Endothelial cell of umbilical vein (primary cell): ENCODE results near the gene MEF2D. TPM values are rescaled to one million over a fixed set of nuclear protein-coding genes. Genes with fewer than 3 reads are reported as not detected.

ENCODE experiments used
- BruUV-seq: library from RNA; stranded (reverse); fragments of 400-500 nt; replicated peaks from 2 replicates; lab custom pipeline; 2021; lab: Mats Ljungman, UMichigan
- CTCF ChIA-PET: fragments of 300-600, 350-600 bp; sonication (Branson Sonifier 250); formaldehyde crosslinking; loops from one replicate; lab custom pipeline; 2021; ENCODE audit warnings: antibody characterized with exemption, inconsistent platforms; lab: Charles Lee
- POLR2A ChIA-PET: fragments of 300-600, 350-600 bp; sonication (Branson Sonifier 250); formaldehyde crosslinking; loops from one replicate; lab custom pipeline; 2021; ENCODE audit warnings: antibody characterized with exemption, inconsistent platforms; lab: Charles Lee
- DNase-seq: peaks from one replicate; pipeline ENCODE4 v3.0.0-alpha.2; 2011; ENCODE audit warnings: low read depth, low spot score
- FAIRE-seq: peaks from 2 replicates; lab custom pipeline; 2011; peaks lifted over from hg19 to GRCh38; lab: Jason Lieb, UNC
- H2AFZ ChIP-seq: 2 replicates; pipeline ENCODE4 v1.6.0; 2012; ENCODE audit warnings: low read depth, low read length, control low read depth, inconsistent platforms
- H3K27ac ChIP-seq: 2 replicates; pipeline ENCODE4 v1.5.1; 2011; ENCODE audit warnings: low read depth, mild to moderate bottlenecking, control low read depth, low read length, moderate library complexity; ENCODE audit not compliant: insufficient read depth
- H3K27me3 ChIP-seq, 2 experiments: 2 replicates each; pipeline versions ENCODE4 v1.6.0 to v1.6.1; 2011; ENCODE audit warnings: low read length in 2 of 2, mixed read lengths in 1 of 2; ENCODE audit not compliant: control insufficient read depth in 2 of 2, insufficient read depth in 2 of 2
- H3K36me3 ChIP-seq, 2 experiments: 2 replicates in 1 of 2; 3 replicates in 1 of 2; pipeline ENCODE4 v1.5.1; 2011; ENCODE audit warnings: low read length in 2 of 2, mild to moderate bottlenecking in 1 of 2, moderate library complexity in 1 of 2; ENCODE audit not compliant: control insufficient read depth in 2 of 2, insufficient read depth in 2 of 2; ENCODE audit errors: extremely low read depth in 1 of 2
- H3K4me1 ChIP-seq: 3 replicates; pipeline ENCODE4 v1.5.1; 2011; ENCODE audit warnings: mild to moderate bottlenecking, low read length; ENCODE audit not compliant: control insufficient read depth, insufficient read depth; ENCODE audit errors: extremely low read depth
- H3K4me2 ChIP-seq: 2 replicates; pipeline ENCODE4 v1.6.1; 2011; ENCODE audit warnings: low read length, control low read depth, mixed read lengths; ENCODE audit not compliant: insufficient read depth
- H3K4me3 ChIP-seq, 3 experiments: fragments of 200-600 bp in 1 of 3; sonication (generic), shearing (Covaris generic) in 1 of 3; replicated peaks in 1 of 3; 2 replicates each; pipeline ENCODE4 v1.5.1; 2011 to 2016; ENCODE audit warnings: control low read depth in 3 of 3, low read length in 3 of 3, mild to moderate bottlenecking in 2 of 3, inconsistent platforms in 1 of 3, low read depth in 1 of 3, moderate library complexity in 1 of 3; ENCODE audit not compliant: insufficient read depth in 1 of 3
- H3K79me2 ChIP-seq: 2 replicates; pipeline ENCODE4 v1.6.0; 2012; ENCODE audit warnings: low read length, inconsistent platforms; ENCODE audit not compliant: control insufficient read depth, insufficient read depth
- H3K9ac ChIP-seq: replicated peaks from 2 replicates; pipeline ENCODE3; 2011; ENCODE audit warnings: low read length, control low read depth; ENCODE audit not compliant: insufficient read depth; ENCODE audit errors: extremely low read depth
- H3K9me1 ChIP-seq: replicated peaks from 3 replicates; pipeline ENCODE4 v1.6.0; 2011; ENCODE audit warnings: mild to moderate bottlenecking, low read length; ENCODE audit not compliant: control insufficient read depth, insufficient read depth; ENCODE audit errors: extremely low read depth
- H3K9me3 ChIP-seq: replicated peaks from 2 replicates; pipeline ENCODE4 v1.5.1; 2012; ENCODE audit warnings: low read length, inconsistent platforms; ENCODE audit not compliant: control insufficient read depth, insufficient read depth
- H4K20me1 ChIP-seq: replicated peaks from 2 replicates; pipeline ENCODE3; 2011; ENCODE audit warnings: mild to moderate bottlenecking, low read length; ENCODE audit not compliant: control insufficient read depth, insufficient read depth; ENCODE audit errors: extremely low read depth
- CTCF ChIP-seq, 2 donors: IDR thresholded peaks; 1 replicate in 1 of 2; 2 replicates in 1 of 2; pipeline ENCODE4 v1.5.1; 2011; ENCODE audit warnings: low read length in 2 of 2, mild to moderate bottlenecking in 2 of 2, moderate library complexity in 2 of 2, control low read depth in 1 of 2, inconsistent platforms in 1 of 2, low read depth in 1 of 2; ENCODE audit not compliant: insufficient read depth in 1 of 2; ENCODE audit errors: extremely low read depth in 1 of 2
- FOS ChIP-seq: IDR thresholded peaks from 2 replicates; pipeline ENCODE4 v1.6.1; 2011; ENCODE audit warnings: mild to moderate bottlenecking, low read length, moderate library complexity, borderline replicate concordance; ENCODE audit not compliant: insufficient read depth
- GATA2 ChIP-seq: IDR thresholded peaks from 2 replicates; pipeline ENCODE4 v1.7.0; 2011; ENCODE audit warnings: low read depth, mild to moderate bottlenecking, moderate library complexity, mixed read lengths, low read length; ENCODE audit not compliant: insufficient read length, insufficient read depth
- JUN ChIP-seq: IDR thresholded peaks from 2 replicates; pipeline ENCODE4 v1.6.1; 2011; ENCODE audit warnings: borderline replicate concordance, low read depth; ENCODE audit not compliant: insufficient read length, insufficient read depth
- MAX ChIP-seq: IDR thresholded peaks from 2 replicates; pipeline ENCODE4 v1.6.1; 2011; ENCODE audit not compliant: insufficient read depth, insufficient read length
- MYC ChIP-seq: IDR thresholded peaks from one replicate; pipeline ENCODE4 v1.6.1; 2011; ENCODE audit warnings: mild to moderate bottlenecking, low read depth, low read length
- POLR2A ChIP-seq: IDR thresholded peaks from 2 replicates; pipeline ENCODE4 v1.6.1; 2012; ENCODE audit warnings: low read depth, mild to moderate bottlenecking, control low read depth, low read length
- POLR2AphosphoS5 ChIP-seq: IDR thresholded peaks from 2 replicates; pipeline ENCODE4 v1.6.1; 2012; ENCODE audit warnings: low read depth, mild to moderate bottlenecking, control low read depth, low read length, moderate library complexity; ENCODE audit not compliant: insufficient read depth
- dilution Hi-C: fragments of 300-500 bp; cut with MboI; formaldehyde crosslinking; loops from one replicate; pipeline ENCODE4 v1.15.0; 2019; ENCODE audit warnings: low sequenced_read_pairs; ENCODE audit not compliant: extremely low pct_ligation_motif_present
- intact Hi-C: fragments of 100-400 bp; cut with micrococcal nuclease; formaldehyde crosslinking; loops from one replicate; pipeline ENCODE4 v1.10.0; 2022
- polyA plus RNA-seq, 4 experiments: library from polyadenylated mRNA; depleted of rRNA in 3 of 4; stranded (reverse) in 3 of 4; unstranded in 1 of 4; fragments of >200 nt; gene quantifications; 2 replicates each; pipeline versions ENCODE4 v1.2.1 to v1.2.3, GENCODE V29; 2011 to 2012; ENCODE audit warnings: missing spikeins in 1 of 4
- total RNA-seq: library from RNA; stranded (reverse); gene quantifications from 2 replicates; pipeline ENCODE4 v1.2.3, GENCODE V29; 2021

MEF2D gene
- total and polyA plus RNA-seq, 2 donors (not counting 3 experiments of a cell fraction or from before 2014, with no cell fraction given) = 45.4 to 52.2 TPM

- Histone ChIP-seq H3K27ac (peak overlapping the region; percentile 10), H2AFZ (no peak overlapping the region), H3K4me2 (peak overlapping the region; percentile 18), H3K36me3 (peaks cover 0 to 7% of the 10 kb centered on the region in 2 experiments), H4K20me1 (no peaks in the 10 kb centered on the region), H3K9me1 (no peaks in the 10 kb centered on the region), H3K27me3 (no peaks in the 10 kb centered on the region), H3K9ac (no peak overlapping the region), H3K79me2 (peaks cover 94% of the 10 kb centered on the region), H3K4me1 (peaks cover 21% of the 10 kb centered on the region), H3K4me3 (no peak overlapping the region), H3K9me3 (no peaks in the 10 kb centered on the region)
- dilution Hi-C loops = no loop called here
- TF ChIP-seq CTCF (IDR thresholded peaks at IDR 0.05; ENCODE audit: extremely low read depth in 1 of 2, insufficient read depth in 1 of 2, low read depth in 1 of 2, low read length in 2 of 2) (peak in 1 of 2 donors; percentile 3), GATA2 (no peak), POLR2AphosphoS5 (no peak)
- CTCF ChIA-PET = interaction anchor here (0.7 to 9.6 kb wide), 13 partner anchors 8 to 134 kb away, joined by 3 to 119 read pairs (median 4); partner anchors contain the start of genes GPATCH4 and NAXE
- no TSS peak for BruUV-seq
- POLR2A ChIA-PET = interaction anchor here (1.0 to 1.5 kb wide), 3 partner anchors 10 to 14 kb away, joined by 5 to 9 read pairs (median 6); partner anchors contain the start of gene MEF2D
- DNase-seq (no peak), FAIRE-seq (peak; percentile 88)
- intact Hi-C loops = loop anchor here (1.0 kb wide), 1 partner anchor 8 kb away; no protein-coding TSS in a partner anchor
Observed at GRCh38 chr1:156490401-156491032, 10.1 kb downstream of the MEF2D start.

GRCh38 chr1:156489935-156490293, 10.7 kb downstream of the MEF2D start:
- Histone ChIP-seq H3K36me3 (peaks cover 0 to 7% of the 10 kb centered on the region in 2 experiments), H3K27me3 (no peaks in the 10 kb centered on the region), H3K9me3 (no peaks in the 10 kb centered on the region), H3K79me2 (peaks cover 94% of the 10 kb centered on the region), H3K4me2 (no peak overlapping the region), H3K9ac (no peak overlapping the region), H3K4me1 (peaks cover 21% of the 10 kb centered on the region), H4K20me1 (no peaks in the 10 kb centered on the region), H3K27ac (peak overlapping the region; percentile 8), H3K9me1 (no peaks in the 10 kb centered on the region), H2AFZ (no peak overlapping the region), H3K4me3 (no peak overlapping the region)
- dilution Hi-C loops = no loop called here
- ChIA-PET POLR2A (interaction anchor here (1.0 to 1.5 kb wide), 3 partner anchors 11 to 15 kb away, joined by 5 to 9 read pairs (median 6); partner anchors contain the start of gene MEF2D), CTCF (interaction anchor here (0.7 to 9.6 kb wide), 10 partner anchors 9 to 134 kb away, joined by 3 to 119 read pairs (median 4); no protein-coding TSS in a partner anchor)
- DNase-seq (no peak), FAIRE-seq (peak; percentile 24)
- no TSS peak for BruUV-seq
- intact Hi-C loops = loop anchor here (1.0 kb wide), 1 partner anchor 8 kb away; no protein-coding TSS in a partner anchor
- TF ChIP-seq JUN = no peak
- no peak for TF ChIP-seq CTCF (IDR thresholded peaks at IDR 0.05; ENCODE audit: extremely low read depth in 1 of 2, insufficient read depth in 1 of 2, low read depth in 1 of 2, low read length in 2 of 2)
- TF ChIP-seq POLR2AphosphoS5 = no peak
- no peak for TF ChIP-seq MAX
- no peak for TF ChIP-seq FOS
- TF ChIP-seq MYC = no peak
- no peak for TF ChIP-seq POLR2A
